Central memory CD4-positive, alpha-beta T cell (primary cell): ENCODE results near the gene PCDHGB4.
"Not testable (repeated sequence)": the region's sequence is repeated elsewhere in the genome, so short reads cannot be mapped to it uniquely, and the experiment has no call there.

Experiments used
- DNase-seq: peaks from one replicate; pipeline ENCODE4 v3.0.0; 2022

PCDHGB4 gene

GRCh38 chr5:141366016-141366896 lies 21.2 kb upstream of the PCDHGB4 start:
- DNase-seq: no peak

DNA sequence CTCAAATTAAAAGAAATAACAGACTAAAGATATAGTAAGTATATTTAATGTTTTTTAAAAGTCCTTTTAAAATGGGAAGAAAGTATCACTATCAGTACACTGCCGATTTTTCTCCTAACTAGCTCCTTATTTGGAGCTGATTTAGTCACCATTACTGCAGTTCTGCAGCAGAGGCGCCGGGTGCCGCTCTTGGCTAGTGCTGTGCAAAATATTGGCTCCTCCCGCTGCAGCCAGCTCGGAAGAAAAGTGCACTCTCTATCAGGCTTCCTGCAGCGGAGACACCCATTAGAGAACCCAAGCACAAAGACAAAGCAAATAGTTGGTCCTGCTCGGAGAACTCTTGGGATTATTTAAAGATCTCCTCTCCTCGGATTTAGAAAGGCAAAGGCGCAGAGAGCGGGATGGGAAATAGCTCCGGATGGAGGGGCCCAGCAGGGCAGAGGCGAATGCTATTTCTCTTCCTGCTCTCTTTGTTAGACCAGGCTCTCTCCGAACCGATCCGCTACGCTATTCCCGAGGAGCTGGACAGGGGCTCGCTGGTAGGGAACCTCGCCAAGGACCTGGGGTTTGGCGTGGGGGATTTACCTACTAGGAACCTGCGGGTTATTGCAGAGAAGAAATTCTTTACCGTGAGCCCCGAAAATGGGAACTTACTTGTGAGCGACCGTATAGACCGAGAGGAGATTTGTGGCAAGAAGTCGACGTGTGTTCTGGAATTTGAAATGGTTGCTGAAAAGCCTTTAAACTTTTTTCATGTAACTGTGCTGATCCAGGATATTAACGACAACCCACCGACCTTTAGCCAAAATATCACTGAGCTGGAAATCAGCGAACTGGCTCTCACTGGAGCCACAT lies 17.3 kb upstream of the PCDHGB4 start, which contains the start of gene PCDHGB3:
Gene PCDHGB3, plus strand, starts transcription at position 249 of the 855 bp plus-strand sequence. Its CDS starts 153 bp downstream, at position 402.
- peak; percentile 27 for DNase-seq

- DNase-seq: no peak
Observed at GRCh38 chr5:141371572-141372475, 15.7 kb upstream of the PCDHGB4 start.

GRCh38 chr5:141373673-141374317 lies 13.7 kb upstream of the PCDHGB4 start, which contains the start of gene PCDHGA6:
Gene PCDHGA6, plus strand, starts transcription at chr5:141373891. Its CDS starts 193 bp downstream, at chr5:141374084.
- no peak for DNase-seq

DNA sequence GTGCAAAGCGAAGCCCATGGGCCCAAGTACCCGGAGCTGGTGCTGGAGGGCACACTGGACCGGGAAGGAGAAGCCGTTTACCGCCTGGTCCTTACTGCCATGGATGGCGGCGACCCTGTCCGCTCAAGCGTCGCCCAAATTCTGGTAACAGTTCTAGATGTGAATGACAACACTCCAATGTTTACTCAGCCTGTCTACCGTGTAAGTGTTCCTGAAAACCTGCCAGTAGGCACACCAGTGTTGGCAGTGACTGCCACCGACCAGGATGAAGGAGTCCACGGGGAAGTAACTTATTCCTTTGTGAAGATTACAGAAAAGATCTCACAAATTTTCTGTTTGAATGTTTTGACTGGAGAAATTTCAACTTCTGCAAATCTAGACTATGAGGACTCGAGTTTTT lies 12.9 kb upstream of the PCDHGB4 start:
- no peak for DNase-seq

DNA sequence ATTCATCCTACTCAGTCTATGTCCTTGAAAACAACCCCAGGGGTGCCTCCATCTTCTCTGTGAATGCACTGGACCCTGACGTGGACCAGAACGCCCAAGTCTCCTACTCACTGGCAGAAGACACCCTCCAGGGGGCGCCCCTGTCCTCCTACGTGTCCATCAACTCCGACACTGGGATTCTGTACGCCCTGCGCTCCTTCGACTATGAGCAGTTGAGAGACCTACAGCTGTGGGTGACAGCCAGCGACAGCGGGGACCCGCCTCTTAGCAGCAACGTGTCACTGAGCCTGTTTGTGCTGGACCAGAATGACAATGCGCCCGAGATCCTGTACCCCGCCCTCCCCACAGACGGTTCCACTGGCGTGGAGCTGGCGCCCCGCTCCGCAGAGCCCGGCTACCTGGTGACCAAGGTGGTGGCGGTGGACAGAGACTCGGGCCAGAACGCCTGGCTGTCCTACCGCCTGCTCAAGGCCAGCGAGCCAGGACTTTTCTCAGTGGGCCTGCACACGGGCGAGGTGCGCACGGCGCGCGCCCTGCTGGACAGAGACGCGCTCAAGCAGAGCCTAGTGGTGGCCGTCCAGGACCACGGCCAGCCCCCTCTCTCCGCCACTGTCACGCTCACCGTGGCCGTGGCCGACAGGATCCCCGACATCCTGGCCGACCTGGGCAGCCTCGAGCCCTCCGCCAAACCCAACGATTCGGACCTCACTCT lies 11.9 kb upstream of the PCDHGB4 start:
- not testable (repeated sequence) for DNase-seq

- DNase-seq: no peak
Observed at GRCh38 chr5:141382469-141383294, 4.8 kb upstream of the PCDHGB4 start, which contains the start of gene PCDHGA7. Gene PCDHGA7, plus strand, starts transcription at chr5:141382742. Its CDS starts 158 bp downstream, at chr5:141382900.

GRCh38 chr5:141383345-141383744 lies 4.2 kb upstream of the PCDHGB4 start:
- DNase-seq: no peak

DNA sequence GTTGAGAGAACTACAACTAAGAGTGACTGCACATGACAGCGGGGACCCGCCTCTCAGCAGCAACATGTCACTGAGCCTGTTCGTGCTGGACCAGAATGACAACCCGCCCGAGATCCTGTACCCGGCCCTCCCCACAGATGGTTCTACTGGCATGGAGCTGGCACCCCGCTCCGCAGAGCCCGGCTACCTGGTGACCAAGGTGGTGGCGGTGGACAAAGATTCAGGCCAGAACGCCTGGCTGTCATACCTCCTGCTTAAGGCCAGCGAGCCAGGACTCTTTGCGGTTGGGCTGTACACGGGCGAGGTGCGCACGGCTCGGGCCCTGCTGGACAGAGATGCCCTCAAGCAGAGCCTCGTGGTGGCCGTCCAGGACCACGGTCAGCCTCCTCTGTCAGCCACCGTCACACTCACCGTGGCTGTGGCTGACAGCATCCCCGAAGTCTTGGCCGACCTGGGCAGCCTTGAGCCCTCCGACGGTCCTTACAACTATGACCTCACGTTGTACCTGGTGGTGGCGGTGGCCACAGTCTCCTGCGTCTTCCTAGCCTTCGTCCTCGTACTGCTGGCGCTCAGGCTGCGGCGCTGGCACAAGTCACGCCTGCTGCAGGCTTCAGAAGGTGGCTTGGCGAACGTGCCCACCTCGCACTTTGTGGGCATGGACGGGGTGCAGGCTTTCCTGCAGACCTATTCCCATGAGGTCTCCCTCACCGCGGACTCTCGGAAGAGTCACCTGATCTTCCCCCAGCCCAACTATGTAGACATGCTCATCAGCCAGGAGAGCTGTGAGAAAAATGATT lies 2.8 kb upstream of the PCDHGB4 start:
- no peak for DNase-seq

DNA sequence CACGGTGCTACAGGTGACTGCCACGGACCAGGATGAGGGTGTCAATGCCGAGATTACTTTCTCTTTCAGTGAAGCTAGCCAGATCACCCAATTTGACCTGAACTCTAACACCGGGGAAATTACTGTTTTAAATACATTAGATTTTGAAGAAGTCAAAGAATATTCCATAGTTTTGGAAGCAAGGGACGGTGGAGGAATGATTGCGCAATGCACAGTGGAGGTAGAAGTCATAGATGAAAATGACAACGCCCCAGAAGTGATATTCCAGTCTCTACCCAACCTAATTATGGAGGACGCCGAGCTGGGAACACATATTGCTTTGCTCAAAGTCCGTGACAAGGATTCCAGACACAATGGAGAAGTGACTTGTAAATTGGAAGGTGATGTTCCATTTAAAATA lies 1.2 kb downstream of the PCDHGB4 start:
- no peak for DNase-seq

DNA sequence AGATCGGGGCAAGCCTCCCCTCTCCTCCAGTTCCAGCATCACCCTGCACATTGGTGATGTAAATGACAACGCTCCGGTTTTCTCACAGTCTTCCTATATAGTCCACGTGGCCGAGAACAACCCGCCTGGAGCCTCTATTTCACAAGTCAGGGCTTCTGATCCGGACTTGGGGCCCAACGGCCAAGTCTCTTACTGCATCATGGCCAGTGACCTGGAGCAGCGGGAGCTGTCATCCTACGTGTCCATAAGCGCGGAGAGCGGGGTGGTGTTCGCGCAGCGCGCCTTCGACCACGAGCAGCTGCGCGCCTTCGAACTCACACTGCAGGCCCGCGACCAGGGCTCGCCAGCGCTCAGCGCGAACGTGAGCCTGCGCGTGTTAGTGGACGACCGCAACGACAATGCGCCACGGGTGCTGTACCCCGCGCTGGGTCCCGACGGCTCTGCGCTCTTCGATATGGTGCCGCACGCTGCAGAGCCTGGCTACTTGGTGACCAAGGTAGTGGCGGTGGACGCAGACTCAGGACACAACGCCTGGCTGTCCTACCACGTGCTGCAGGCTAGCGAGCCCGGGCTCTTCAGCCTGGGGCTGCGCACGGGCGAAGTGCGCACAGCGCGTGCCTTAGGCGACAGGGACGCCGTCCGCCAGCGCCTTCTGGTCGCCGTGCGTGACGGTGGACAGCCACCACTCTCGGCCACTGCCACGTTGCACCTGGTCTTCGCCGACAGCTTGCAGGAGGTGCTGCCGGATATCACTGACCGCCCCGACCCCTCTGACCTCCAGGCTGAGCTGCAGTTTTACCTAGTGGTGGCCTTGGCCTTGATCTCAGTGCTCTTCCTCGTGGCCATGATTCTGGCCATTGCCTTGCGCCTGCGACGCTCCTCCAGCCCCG lies 1.9 kb downstream of the PCDHGB4 start:
- DNase-seq: no peak

- DNase-seq: no peak
Observed at GRCh38 chr5:141392429-141393198, 5.1 kb downstream of the PCDHGB4 start, which contains the start of gene PCDHGA8. Gene PCDHGA8, plus strand, starts transcription at chr5:141392633. Its CDS starts 181 bp downstream, at chr5:141392814.

DNA sequence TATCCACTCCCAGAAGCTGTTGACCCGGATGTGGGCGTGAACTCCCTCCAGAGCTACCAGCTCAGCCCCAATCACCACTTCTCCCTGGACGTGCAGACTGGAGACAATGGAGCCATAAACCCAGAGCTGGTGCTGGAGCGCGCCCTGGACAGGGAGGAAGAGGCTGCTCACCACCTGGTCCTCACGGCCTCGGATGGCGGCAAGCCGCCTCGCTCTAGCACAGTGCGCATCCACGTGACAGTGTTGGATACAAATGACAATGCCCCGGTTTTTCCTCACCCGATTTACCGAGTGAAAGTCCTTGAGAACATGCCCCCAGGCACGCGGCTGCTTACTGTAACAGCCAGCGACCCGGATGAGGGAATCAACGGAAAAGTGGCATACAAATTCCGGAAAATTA lies 5.8 kb downstream of the PCDHGB4 start:
- no peak for DNase-seq

DNA sequence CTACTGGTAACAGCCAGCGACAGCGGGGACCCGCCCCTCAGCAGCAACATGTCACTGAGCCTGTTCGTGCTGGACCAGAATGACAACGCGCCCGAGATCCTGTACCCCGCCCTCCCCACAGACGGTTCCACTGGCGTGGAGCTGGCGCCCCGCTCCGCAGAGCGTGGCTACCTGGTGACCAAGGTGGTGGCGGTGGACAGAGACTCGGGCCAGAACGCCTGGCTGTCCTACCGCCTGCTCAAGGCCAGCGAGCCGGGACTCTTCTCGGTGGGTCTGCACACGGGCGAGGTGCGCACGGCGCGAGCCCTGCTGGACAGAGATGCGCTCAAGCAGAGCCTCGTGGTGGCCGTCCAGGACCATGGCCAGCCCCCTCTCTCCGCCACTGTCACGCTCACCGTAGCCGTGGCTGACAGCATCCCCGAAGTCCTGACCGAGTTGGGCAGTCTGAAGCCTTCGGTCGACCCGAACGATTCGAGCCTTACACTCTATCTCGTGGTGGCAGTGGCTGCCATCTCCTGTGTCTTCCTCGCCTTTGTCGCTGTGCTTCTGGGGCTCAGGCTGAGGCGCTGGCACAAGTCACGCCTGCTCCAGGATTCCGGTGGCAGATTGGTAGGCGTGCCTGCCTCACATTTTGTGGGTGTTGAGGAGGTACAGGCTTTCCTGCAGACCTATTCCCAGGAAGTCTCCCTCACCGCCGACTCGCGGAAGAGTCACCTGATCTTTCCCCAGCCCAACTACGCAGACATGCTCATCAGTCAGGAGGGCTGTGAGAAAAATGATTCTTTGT lies 7.1 kb downstream of the PCDHGB4 start:
- DNase-seq: not testable (repeated sequence)

GRCh38 chr5:141397756-141398551 lies 10.5 kb downstream of the PCDHGB4 start, which contains the start of gene PCDHGB5:
Gene PCDHGB5, plus strand, starts transcription at chr5:141397947. Its CDS starts 181 bp downstream, at chr5:141398128.
- DNase-seq: not testable (repeated sequence)
